K562 (cell line): ENCODE data around the gene CCL5. TPM values are rescaled to one million over a fixed set of nuclear protein-coding genes. Genes with fewer than 3 reads are reported as not detected.

Experiments used
- CBX8 ChIP-seq: fragments of 200-600 bp; sonication (generic); IDR thresholded peaks from 2 replicates; pipeline ENCODE4 v1.6.1; 2012; ENCODE audit warnings: borderline replicate concordance, mixed run types, low read depth, mild to moderate bottlenecking, moderate library complexity, mixed read lengths, low read length, control low read depth, inconsistent platforms; ENCODE audit not compliant: poor library complexity, severe bottlenecking; ENCODE audit errors: extremely low read depth
- CC2D1A ChIP-seq: fragments of 450-650 bp; IDR thresholded peaks from 2 replicates; pipeline ENCODE4 v1.6.1; 2017; ENCODE audit warnings: mild to moderate bottlenecking
- FOXJ2 ChIP-seq: fragments of 200-800 bp; sonication (Bioruptor generic); IDR thresholded peaks from 2 replicates; pipeline ENCODE4 v1.6.1; 2016; ENCODE audit warnings: missing genetic modification characterization, missing compliant biosample characterization
- FUS ChIP-seq: fragments of 200-400 bp; formaldehyde crosslinking; optimal IDR thresholded peaks from 2 replicates; pipeline ENCODE3; 2017; ENCODE audit warnings: low read depth, low read length
- HLTF ChIP-seq: fragments of 450-650 bp; IDR thresholded peaks from 2 replicates; pipeline ENCODE4 v1.6.1; 2016
- KDM4B ChIP-seq, 2 experiments: fragments of 450-650 bp in 1 of 2; sonication (generic) in 1 of 2; IDR thresholded peaks; 2 replicates each; pipeline ENCODE4 v1.6.1; 2016 to 2017; ENCODE audit warnings: borderline replicate concordance in 2 of 2, antibody characterized with exemption in 1 of 2, low read depth in 1 of 2, mild to moderate bottlenecking in 1 of 2
- NONO ChIP-seq, 2 experiments: fragments of 200-400 bp in 1 of 2; fragments of 450-650 bp in 1 of 2; formaldehyde crosslinking in 1 of 2; IDR thresholded peaks; 2 replicates each; pipeline ENCODE4 v1.6.1; 2017; ENCODE audit warnings: low read depth in 2 of 2, mild to moderate bottlenecking in 2 of 2, moderate library complexity in 2 of 2, low read length in 1 of 2
- PRPF4 ChIP-seq: fragments of 200-400 bp; formaldehyde crosslinking; IDR thresholded peaks from one replicate; pipeline ENCODE4 v1.6.1; 2017; ENCODE audit warnings: low read length, low read depth, mild to moderate bottlenecking; ENCODE audit not compliant: insufficient read depth, poor library complexity, severe bottlenecking
- RAD21 ChIP-seq, 2 experiments: fragments of 250-450 bp in 1 of 2; fragments of 450-650 bp in 1 of 2; sonication (Bioruptor Pico) in 1 of 2; formaldehyde crosslinking in 1 of 2; IDR thresholded peaks in 1 of 2; conservative IDR thresholded peaks in 1 of 2; 2 replicates each; pipeline versions ENCODE4 v1.4.0 to v1.8.0; 2020 to 2022; ENCODE audit warnings: mild to moderate bottlenecking in 2 of 2, moderate library complexity in 1 of 2
- SMAD1 ChIP-seq: fragments of 150-350 bp; IDR thresholded peaks from 2 replicates; pipeline ENCODE4 v1.6.1; 2014; ENCODE audit warnings: low read length, low read depth; ENCODE audit not compliant: partially characterized antibody
- SMARCA4 ChIP-seq: fragments of 450-650 bp; IDR thresholded peaks from 2 replicates; pipeline ENCODE4 v1.6.1; 2016
- SNIP1 ChIP-seq: fragments of 450-650 bp; IDR thresholded peaks from 2 replicates; pipeline ENCODE4 v1.7.1; 2017; ENCODE audit warnings: low read depth, mild to moderate bottlenecking
- SPI1 ChIP-seq: IDR thresholded peaks from 2 replicates; pipeline ENCODE4 v1.6.1; 2011; ENCODE audit warnings: low read depth, low read length, control low read depth, borderline replicate concordance
- VEZF1 ChIP-seq: fragments of 200-800 bp; sonication (Bioruptor generic); IDR thresholded peaks from 2 replicates; pipeline ENCODE4 v1.6.1; 2017; ENCODE audit warnings: missing genetic modification characterization, missing compliant biosample characterization
- ZBTB11 ChIP-seq, 3 experiments: fragments of 200-800 bp in 1 of 3; fragments of 250-450 bp in 1 of 3; fragments of 450-650 bp in 1 of 3; sonication (Bioruptor Pico) in 1 of 3; sonication (Bioruptor generic) in 1 of 3; formaldehyde crosslinking in 1 of 3; IDR thresholded peaks; 2 replicates each; pipeline versions ENCODE4 v1.6.1 to v1.8.0; 2016 to 2022; ENCODE audit warnings: mild to moderate bottlenecking in 2 of 3, missing genetic modification characterization in 2 of 3, missing compliant biosample characterization in 1 of 3, moderate library complexity in 1 of 3
- ZNF134 ChIP-seq: fragments of 250-450 bp; sonication (Bioruptor Pico); conservative IDR thresholded peaks from 2 replicates; pipeline ENCODE4 v1.4.0; 2020
- ZNF23 ChIP-seq: fragments of 250-450 bp; sonication (Bioruptor Pico); IDR thresholded peaks from 2 replicates; pipeline ENCODE4 v1.4.0; 2020; ENCODE audit warnings: mild to moderate bottlenecking
- ZNF239 ChIP-seq: fragments of 250-450 bp; sonication (Bioruptor Pico); IDR thresholded peaks from 2 replicates; pipeline ENCODE4 v1.4.0; 2020; ENCODE audit warnings: mild to moderate bottlenecking
- polyA plus RNA-seq, 8 experiments: library from polyadenylated mRNA; depleted of rRNA in 4 of 8; stranded (reverse) in 5 of 8; unstranded in 3 of 8; fragments of >200 nt; fragmentation: Nextera tagmentation in 2 of 8; fragmentation: Illumina TruSeq in 1 of 8; extraction: Ambion mirVana in 2 of 8; extraction: Trizol in 1 of 8; gene quantifications; 2 replicates each; pipeline versions ENCODE4 v1.2.1 to v1.2.3, GENCODE V29; 2011 to 2014; ENCODE audit warnings: inconsistent platforms in 1 of 8, missing spikeins in 1 of 8
- total RNA-seq, 7 experiments: library from RNA; depleted of rRNA in 6 of 7; stranded (reverse); fragments of >200 nt in 6 of 7; fragmentation: Illumina TruSeq in 2 of 7; extraction: Trizol in 2 of 7; gene quantifications; 2 replicates each; pipeline versions ENCODE4 v1.2.1 to v1.2.3, GENCODE V29; 2011 to 2021; ENCODE audit warnings: low replicate concordance in 1 of 7
- TF ChIP-seq, protein P1 (sequence below): fragments of 450-650 bp; IDR thresholded peaks from 2 replicates; pipeline ENCODE4 v1.6.1; 2016

The CCL5 gene
- total and polyA plus RNA-seq, 9 of the 15 experiments (the other 6 are each of a cell fraction or from before 2014, with no cell fraction given): 0.18 to 0.59 (median 0.45) TPM; not detected in 1

- TF ChIP-seq ZNF134 (CRISPR knock-in tag) (no peak), ZBTB11 (CRISPR knock-in tag; IDR thresholded peaks at IDR 0.05) (no peak), CBX8 (no peak), SNIP1 (no peak), HLTF (0 out of 2 replicates have a peak, but pooled peaks have one; percentile 30), CC2D1A (no peak), NONO (IDR thresholded peaks at IDR 0.05; ENCODE audit: low read depth in 2 of 2, low read length in 1 of 2) (no peak), ZNF239 (CRISPR knock-in tag) (no peak), PRPF4 (no peak), SPI1 (no peak), FUS (no peak), KDM4B (IDR thresholded peaks at IDR 0.05; ENCODE audit: borderline replicate concordance in 2 of 2, low read depth in 1 of 2) (no peak), RAD21 (CRISPR knock-in tag; conservative IDR thresholded peaks at IDR 0.05 in 1 of 2, IDR thresholded peaks at IDR 0.05 in 1 of 2) (peak; percentile 54 to 84), FOXJ2 (tag) (no peak), VEZF1 (no peak), SMARCA4 (no peak), SMAD1 (no peak), ZNF23 (no peak)
- TF ChIP-seq, protein P1, sequence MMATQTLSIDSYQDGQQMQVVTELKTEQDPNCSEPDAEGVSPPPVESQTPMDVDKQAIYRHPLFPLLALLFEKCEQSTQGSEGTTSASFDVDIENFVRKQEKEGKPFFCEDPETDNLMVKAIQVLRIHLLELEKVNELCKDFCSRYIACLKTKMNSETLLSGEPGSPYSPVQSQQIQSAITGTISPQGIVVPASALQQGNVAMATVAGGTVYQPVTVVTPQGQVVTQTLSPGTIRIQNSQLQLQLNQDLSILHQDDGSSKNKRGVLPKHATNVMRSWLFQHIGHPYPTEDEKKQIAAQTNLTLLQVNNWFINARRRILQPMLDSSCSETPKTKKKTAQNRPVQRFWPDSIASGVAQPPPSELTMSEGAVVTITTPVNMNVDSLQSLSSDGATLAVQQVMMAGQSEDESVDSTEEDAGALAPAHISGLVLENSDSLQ: no peak
Observed at GRCh38 chr17:35849469-35850348, 30.5 kb downstream of the CCL5 start (continued).
